HL-60 (cell line): ENCODE results near the gene TNP2.

Source experiments
- CTCF ChIP-seq: IDR thresholded peaks from one replicate; pipeline ENCODE4 v1.5.1; 2011; ENCODE audit warnings: low read length, control low read depth, inconsistent platforms; ENCODE audit not compliant: insufficient read depth
- POLR2AphosphoS5 ChIP-seq: IDR thresholded peaks from 2 replicates; pipeline ENCODE4 v1.6.1; 2012; ENCODE audit warnings: low read depth

- no peak for TF ChIP-seq POLR2AphosphoS5
- TF ChIP-seq CTCF = no peak
These were observed 29.2 kb upstream of the TNP2 start for GRCh38 chr16:11298143-11298900.
